ENCODE measurements around the gene BAG2. TPM values are rescaled to one million over a fixed set of nuclear protein-coding genes. Genes with fewer than 3 reads are reported as not detected.

The BAG2 gene
- total RNA-seq, 3 donors from 2014 or later, result 2.2 to 4.9 (median 4.2) TPM

DNA sequence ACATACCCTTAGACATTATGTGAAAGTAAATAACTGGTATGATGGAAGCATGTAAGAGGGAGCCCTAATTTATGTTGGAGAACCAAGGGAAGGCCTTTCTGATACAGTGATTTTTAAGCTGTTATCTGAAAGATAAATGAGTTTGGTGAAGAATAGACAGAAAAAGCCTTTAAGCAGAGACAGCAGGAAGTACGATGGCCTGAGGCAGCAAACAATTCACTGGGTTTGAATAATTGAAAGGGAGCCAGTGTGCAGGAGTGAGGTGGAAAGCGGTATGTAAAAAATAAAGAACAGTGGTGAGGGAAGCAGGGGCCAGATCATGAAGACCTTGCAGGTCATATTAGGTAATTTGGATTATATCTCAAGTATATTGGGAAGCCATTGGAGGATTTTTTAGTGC is 54.1 kb downstream of the BAG2 start:
- no peak overlapping the region for H3K4me3 ChIP-seq
- no peak for DNase-seq (ENCODE audit: low spot score in 2 of 2)
- H3K9me3 ChIP-seq, result no peaks in the 10 kb centered on the region
- H3K36me3 ChIP-seq, result no peaks in the 10 kb centered on the region
- H3K27me3 ChIP-seq, result no peaks in the 10 kb centered on the region
- TF ChIP-seq POLR2A (IDR thresholded peaks at IDR 0.05) (no peak), POLR2AphosphoS5 (IDR thresholded peaks at IDR 0.05) (no peak)
- TF ChIP-seq, protein P1, sequence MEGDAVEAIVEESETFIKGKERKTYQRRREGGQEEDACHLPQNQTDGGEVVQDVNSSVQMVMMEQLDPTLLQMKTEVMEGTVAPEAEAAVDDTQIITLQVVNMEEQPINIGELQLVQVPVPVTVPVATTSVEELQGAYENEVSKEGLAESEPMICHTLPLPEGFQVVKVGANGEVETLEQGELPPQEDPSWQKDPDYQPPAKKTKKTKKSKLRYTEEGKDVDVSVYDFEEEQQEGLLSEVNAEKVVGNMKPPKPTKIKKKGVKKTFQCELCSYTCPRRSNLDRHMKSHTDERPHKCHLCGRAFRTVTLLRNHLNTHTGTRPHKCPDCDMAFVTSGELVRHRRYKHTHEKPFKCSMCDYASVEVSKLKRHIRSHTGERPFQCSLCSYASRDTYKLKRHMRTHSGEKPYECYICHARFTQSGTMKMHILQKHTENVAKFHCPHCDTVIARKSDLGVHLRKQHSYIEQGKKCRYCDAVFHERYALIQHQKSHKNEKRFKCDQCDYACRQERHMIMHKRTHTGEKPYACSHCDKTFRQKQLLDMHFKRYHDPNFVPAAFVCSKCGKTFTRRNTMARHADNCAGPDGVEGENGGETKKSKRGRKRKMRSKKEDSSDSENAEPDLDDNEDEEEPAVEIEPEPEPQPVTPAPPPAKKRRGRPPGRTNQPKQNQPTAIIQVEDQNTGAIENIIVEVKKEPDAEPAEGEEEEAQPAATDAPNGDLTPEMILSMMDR (IDR thresholded peaks at IDR 0.05), result no peak
- intact Hi-C loops (cut with DNase I; ENCODE audit: low total_unique reads), result no loop called here
- H3K4me1 ChIP-seq, result no peaks in the 10 kb centered on the region
- H3K27ac ChIP-seq, result no peak overlapping the region

Other genes starting within 250 kb of the BAG2 start
- gene BEND6, start 217.2 kb upstream of the BAG2 start, total RNA-seq, result 1 to 10 TPM in 1 of 3 donors, under 1 TPM in 2; 0.33 to 1.0 (median 0.80) TPM
- gene KIAA1586, start 125.6 kb upstream of the BAG2 start, total RNA-seq, result 10 to 100 TPM in 1 of 3 donors, 1 to 10 TPM in 2; 7.9 to 10.7 (median 8.8) TPM
- 10 to 100 TPM; 72.3 to 95.1 (median 77.7) TPM for gene ZNF451, start 82.1 kb upstream of the BAG2 start, total RNA-seq
- gene RAB23, start 50.0 kb downstream of the BAG2 start, total RNA-seq, result 10 to 100 TPM; 10.4 to 11.7 (median 10.8) TPM
- gene PRIM2, start 145.3 kb downstream of the BAG2 start, total RNA-seq, result 10 to 100 TPM in 2 of 3 donors, 1 to 10 TPM in 1; 9.3 to 20.1 (median 13.8) TPM

Data from breast epithelium (tissue), 4 donors.